Uterus (tissue), 2 donors: Measurements from ENCODE around the gene KCNH2.

Experiments
- POLR2A ChIP-seq, 2 donors: fragments of 450-650 bp; IDR thresholded peaks; one replicate each; pipeline ENCODE4 v1.6.1; 2016; ENCODE audit warnings: antibody characterized with exemption in 2 of 2, mild to moderate bottlenecking in 1 of 2, moderate library complexity in 1 of 2
- TF ChIP-seq, protein P1 (sequence below), 4 experiments: fragments of 200-600 bp in 2 of 4; fragments of 450-650 bp in 2 of 4; sonication (generic) in 2 of 4; IDR thresholded peaks; one replicate each; pipeline ENCODE4 v1.5.1; 2016 to 2019; ENCODE audit warnings: antibody characterized with exemption in 4 of 4, mild to moderate bottlenecking in 2 of 4, moderate library complexity in 1 of 4

DNA sequence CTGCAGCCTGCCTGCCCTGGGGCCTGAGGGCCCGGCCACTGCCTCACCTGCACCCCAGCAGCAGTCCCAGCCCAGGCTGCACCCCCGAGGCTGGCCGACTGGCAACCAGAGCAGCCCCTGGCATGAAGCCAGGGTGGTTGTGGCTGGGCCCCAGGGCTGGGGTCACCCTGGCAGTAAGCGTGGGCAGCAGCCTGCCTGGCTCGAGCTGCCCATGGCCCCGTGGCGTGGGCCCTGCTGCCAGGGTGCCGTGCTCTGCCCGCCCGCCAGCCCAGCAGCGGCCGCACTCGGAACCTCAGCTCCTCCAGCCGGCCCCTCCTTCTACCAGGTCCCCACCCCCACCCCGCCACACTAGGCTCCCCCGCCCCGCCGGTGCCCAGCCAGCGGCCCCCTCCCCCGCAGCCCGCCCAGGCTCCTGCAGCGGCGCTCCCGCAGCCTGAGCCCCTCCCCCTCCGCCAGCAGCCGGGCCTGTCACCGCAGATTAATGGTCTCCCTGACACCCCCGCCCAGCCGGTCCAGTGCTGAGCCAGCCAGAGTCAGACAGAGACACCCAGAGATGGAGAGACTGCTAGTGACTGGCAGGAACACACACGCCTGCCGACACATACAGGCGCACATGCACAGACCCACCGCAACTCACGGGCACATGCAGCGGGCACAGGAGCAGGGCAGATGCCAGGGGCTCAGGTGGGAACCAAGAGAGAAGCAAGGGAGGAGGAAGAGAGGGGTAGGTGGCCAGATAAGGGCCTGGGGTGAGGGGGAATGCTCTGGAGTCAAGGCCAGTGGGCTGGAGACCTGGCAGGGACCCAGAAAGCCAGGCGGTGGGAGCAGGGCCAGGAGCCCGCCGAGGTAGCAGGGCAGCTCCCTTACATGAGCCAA, 22.4 kb downstream of the KCNH2 start:
- no peak for TF ChIP-seq POLR2A (IDR thresholded peaks at IDR 0.05)
- TF ChIP-seq, protein P1, sequence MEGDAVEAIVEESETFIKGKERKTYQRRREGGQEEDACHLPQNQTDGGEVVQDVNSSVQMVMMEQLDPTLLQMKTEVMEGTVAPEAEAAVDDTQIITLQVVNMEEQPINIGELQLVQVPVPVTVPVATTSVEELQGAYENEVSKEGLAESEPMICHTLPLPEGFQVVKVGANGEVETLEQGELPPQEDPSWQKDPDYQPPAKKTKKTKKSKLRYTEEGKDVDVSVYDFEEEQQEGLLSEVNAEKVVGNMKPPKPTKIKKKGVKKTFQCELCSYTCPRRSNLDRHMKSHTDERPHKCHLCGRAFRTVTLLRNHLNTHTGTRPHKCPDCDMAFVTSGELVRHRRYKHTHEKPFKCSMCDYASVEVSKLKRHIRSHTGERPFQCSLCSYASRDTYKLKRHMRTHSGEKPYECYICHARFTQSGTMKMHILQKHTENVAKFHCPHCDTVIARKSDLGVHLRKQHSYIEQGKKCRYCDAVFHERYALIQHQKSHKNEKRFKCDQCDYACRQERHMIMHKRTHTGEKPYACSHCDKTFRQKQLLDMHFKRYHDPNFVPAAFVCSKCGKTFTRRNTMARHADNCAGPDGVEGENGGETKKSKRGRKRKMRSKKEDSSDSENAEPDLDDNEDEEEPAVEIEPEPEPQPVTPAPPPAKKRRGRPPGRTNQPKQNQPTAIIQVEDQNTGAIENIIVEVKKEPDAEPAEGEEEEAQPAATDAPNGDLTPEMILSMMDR (IDR thresholded peaks at IDR 0.05) = peak in 1 of 4 experiments; percentile 34
